ENCODE results near the gene RPH3AL. TPM values are rescaled to one million over a fixed set of nuclear protein-coding genes. Genes with fewer than 3 reads are reported as not detected.

The RPH3AL gene
- total and polyA plus RNA-seq, 2 donors from 2014 or later = 18.1 to 55.9 TPM

GRCh38 chr17:393806-394717 is 41.5 kb upstream of the RPH3AL start:
- Histone ChIP-seq H3K9me3 (ENCODE audit: control insufficient read depth in 2 of 3, insufficient read depth in 1 of 3, low read length in 3 of 3) (no peaks in the 10 kb centered on the region), H3K27ac (ENCODE audit: low read depth in 2 of 2, low read length in 2 of 2) (no peak overlapping the region), H3K9ac (ENCODE audit: low read length in 3 of 3) (no peak overlapping the region), H3K36me3 (ENCODE audit: control insufficient read depth in 2 of 3, insufficient read depth in 3 of 3, low read length in 3 of 3) (no peaks in the 10 kb centered on the region), H3K27me3 (ENCODE audit: control insufficient read depth, insufficient read depth, low read length) (no peaks in the 10 kb centered on the region), H3K4me3 (ENCODE audit: low read length in 3 of 3) (no peak overlapping the region), H3K4me1 (ENCODE audit: control insufficient read depth in 2 of 3, insufficient read depth in 2 of 3, low read depth in 1 of 3, low read length in 3 of 3) (no peaks in the 10 kb centered on the region)
- FAIRE-seq (no peak), DNase-seq (peak in 1 of 5 donors; percentile 29)
- intact Hi-C loops (cut with DNase I) = no loop called here
- no peak for TF ChIP-seq CTCF (IDR thresholded peaks at IDR 0.05; ENCODE audit: borderline replicate concordance, extremely low read depth, insufficient read depth)

DNA sequence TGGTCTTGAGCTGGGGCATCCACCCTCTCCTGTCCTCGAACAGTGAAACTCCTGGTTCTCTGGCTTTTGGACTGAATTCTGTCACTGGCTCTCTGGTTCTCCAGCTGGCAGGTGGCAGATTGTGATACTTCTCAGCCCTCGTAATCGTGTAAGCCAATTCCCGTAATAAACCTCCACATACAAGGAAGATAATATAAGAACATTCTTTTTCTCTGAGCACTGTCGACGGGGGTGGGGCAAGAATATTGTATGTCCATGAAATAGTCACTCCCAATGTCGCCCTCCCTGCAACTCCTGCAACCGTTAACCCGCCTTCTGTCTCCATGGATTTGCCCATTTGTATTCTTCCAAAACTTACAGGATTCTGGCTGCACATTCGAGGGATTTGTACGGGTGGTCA is 39.2 kb upstream of the RPH3AL start:
- H3K4me1 ChIP-seq (ENCODE audit: control insufficient read depth in 2 of 3, insufficient read depth in 2 of 3, low read depth in 1 of 3, low read length in 3 of 3) = no peaks in the 10 kb centered on the region
- FAIRE-seq (no peak), DNase-seq (no peak)
- H3K9ac ChIP-seq (ENCODE audit: low read length in 3 of 3) = no peak overlapping the region
- H3K27ac ChIP-seq (ENCODE audit: low read depth in 2 of 2, low read length in 2 of 2) = no peak overlapping the region
- intact Hi-C loops (cut with DNase I) = no loop called here
- no peaks in the 10 kb centered on the region for H3K27me3 ChIP-seq (ENCODE audit: control insufficient read depth, insufficient read depth, low read length)
- no peak for TF ChIP-seq CTCF (IDR thresholded peaks at IDR 0.05; ENCODE audit: borderline replicate concordance, extremely low read depth, insufficient read depth)
- no peak overlapping the region for H3K4me3 ChIP-seq (ENCODE audit: low read length in 3 of 3)
- H3K36me3 ChIP-seq (ENCODE audit: control insufficient read depth in 2 of 3, insufficient read depth in 3 of 3, low read length in 3 of 3) = no peaks in the 10 kb centered on the region
- H3K9me3 ChIP-seq (ENCODE audit: control insufficient read depth in 2 of 3, insufficient read depth in 1 of 3, low read length in 3 of 3) = no peaks in the 10 kb centered on the region

DNA sequence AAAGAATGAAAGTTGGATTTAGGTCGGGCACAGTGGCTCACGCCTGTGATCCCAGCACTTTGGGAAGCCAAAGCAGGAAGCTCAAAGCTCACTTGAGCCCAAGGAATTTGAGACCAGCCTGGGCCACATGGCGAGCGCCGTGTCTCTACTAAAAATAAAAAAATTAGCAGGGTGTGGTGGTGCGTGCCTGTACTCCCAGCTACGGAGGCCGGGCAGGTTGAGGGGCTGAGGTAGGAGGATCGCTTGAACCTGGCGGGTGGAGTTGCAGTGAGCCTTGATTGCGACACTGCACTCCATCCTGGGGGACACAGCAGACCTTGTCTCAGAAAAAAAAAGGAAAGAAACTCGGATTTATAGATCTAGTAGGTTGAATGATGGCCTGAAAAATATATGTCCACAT is 37.4 kb upstream of the RPH3AL start:
- no peak for FAIRE-seq
- H3K4me3 ChIP-seq (ENCODE audit: low read length in 3 of 3) = no peak overlapping the region

More for the DNA sequence above, 37.4 kb upstream of the RPH3AL start:
- Histone ChIP-seq H3K27me3 (ENCODE audit: control insufficient read depth, insufficient read depth, low read length) (no peaks in the 10 kb centered on the region), H3K9ac (ENCODE audit: low read length in 3 of 3) (no peak overlapping the region), H3K27ac (ENCODE audit: low read depth in 2 of 2, low read length in 2 of 2) (no peak overlapping the region), H3K9me3 (ENCODE audit: control insufficient read depth in 2 of 3, insufficient read depth in 1 of 3, low read length in 3 of 3) (no peaks in the 10 kb centered on the region), H3K36me3 (ENCODE audit: control insufficient read depth in 2 of 3, insufficient read depth in 3 of 3, low read length in 3 of 3) (no peaks in the 10 kb centered on the region), H3K4me1 (ENCODE audit: control insufficient read depth in 2 of 3, insufficient read depth in 2 of 3, low read depth in 1 of 3, low read length in 3 of 3) (peaks cover 0 to 3% (median 0%) of the 10 kb centered on the region in 3 donors)
- TF ChIP-seq CTCF (IDR thresholded peaks at IDR 0.05; ENCODE audit: borderline replicate concordance, extremely low read depth, insufficient read depth) = no peak
- DNase-seq = no peak
- intact Hi-C loops (cut with DNase I) = no loop called here
